ENCODE data around the gene LY6G6C. TPM values are rescaled to one million over a fixed set of nuclear protein-coding genes. Genes with fewer than 3 reads are reported as not detected.

Gene LY6G6C
- total and polyA plus RNA-seq, 2 of the 4 experiments (the other 2 are of a cell fraction): not detected

DNA sequence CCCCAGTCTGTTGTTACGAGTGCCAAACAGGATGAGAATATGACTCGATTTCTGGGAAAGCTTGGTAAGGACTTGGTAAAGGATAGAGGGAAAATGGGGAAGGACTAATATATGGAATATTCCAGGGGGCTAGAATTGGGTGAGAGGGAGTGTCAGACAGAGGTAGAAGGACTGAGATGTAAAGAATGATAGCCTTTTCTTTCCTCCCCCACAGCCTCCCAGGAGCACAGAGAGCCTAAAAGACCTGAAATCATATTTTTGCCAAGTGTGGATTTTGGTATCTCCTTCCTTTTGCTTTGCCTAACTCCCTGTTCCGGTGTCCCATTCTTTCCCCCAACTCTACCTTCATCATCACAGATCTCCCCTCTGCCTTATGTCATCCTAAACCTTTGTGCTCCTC lies 21.3 kb upstream of the LY6G6C start:
- Histone ChIP-seq H3K4me1 (ENCODE audit: control insufficient read depth, insufficient read depth, low read length) (peaks cover 5% of the 10 kb centered on the region), H3K23ac (ENCODE audit: low read depth, low read length) (no peak overlapping the region), H3K18ac (ENCODE audit: low read depth, low read length) (no peak overlapping the region), H4K20me1 (ENCODE audit: insufficient read depth, low read length) (no peaks in the 10 kb centered on the region), H4K5ac (ENCODE audit: low read depth, low read length) (no peak overlapping the region), H4K8ac (ENCODE audit: low read depth in 2 of 2, low read length in 2 of 2) (no peak overlapping the region), H2AK5ac (ENCODE audit: low read depth, low read length) (no peak overlapping the region), H3K4ac (ENCODE audit: low read depth, low read length) (no peak overlapping the region), H3K14ac (replicated peaks; ENCODE audit: low read depth, low read length) (no peak overlapping the region), H2BK120ac (ENCODE audit: low read depth, low read length) (no peak overlapping the region), H2BK15ac (ENCODE audit: low read depth, low read length) (no peak overlapping the region), H3K79me1 (ENCODE audit: low read depth in 1 of 2, low read length in 2 of 2) (peaks cover 6 to 31% of the 10 kb centered on the region in 2 experiments; a peak in 3 of 4 replicates), H3K4me2 (ENCODE audit: low read depth, low read length) (no peak overlapping the region), H3K36me3 (ENCODE audit: control insufficient read depth, insufficient read depth, low read length) (peaks cover 3% of the 10 kb centered on the region), H3K9ac (ENCODE audit: low read depth, low read length) (no peak overlapping the region), H3K56ac (ENCODE audit: extremely low read depth, insufficient read depth, low read length) (no peak overlapping the region), H2AK9ac (replicated peaks; ENCODE audit: low read depth, low read length, poor library complexity) (no peak overlapping the region), H3K9me3 (ENCODE audit: control insufficient read depth, insufficient read depth, low read length) (no peaks in the 10 kb centered on the region), H3K27me3 (ENCODE audit: control insufficient read depth, insufficient read depth, low read length) (no peaks in the 10 kb centered on the region), H3K4me3 (ENCODE audit: insufficient read depth, low read depth, low read length) (no peak overlapping the region), H4K91ac (ENCODE audit: insufficient read depth, low read depth, low read length) (no peak overlapping the region), H2BK20ac (ENCODE audit: low read depth, low read length) (no peak overlapping the region), H3K9me1 (ENCODE audit: insufficient read depth, low read length) (peaks cover 7% of the 10 kb centered on the region), H2BK5ac (ENCODE audit: low read depth, low read length, poor library complexity, severe bottlenecking) (no peak overlapping the region), H3K27ac (ENCODE audit: insufficient read depth, low read length) (no peak overlapping the region), H2AFZ (replicated peaks; ENCODE audit: low read length, poor library complexity) (no peak overlapping the region)
- intact Hi-C loops (cut with micrococcal nuclease) (no loop called here), dilution Hi-C loops (cut with HindIII; ENCODE audit: low sequenced_read_pairs, unreplicated experiment) (no loop called here), in situ Hi-C loops (cut with MboI; ENCODE audit: low sequenced_read_pairs) (no loop called here)
- WGBS, 2 experiments (ENCODE audit: extremely low coverage in 2 of 2, insufficient read length in 1 of 2): 100% methylated on average over 2 of the region's 3 CpGs; no CpG with 5 or more reads in 1 of the 2 experiments
- CTCF ChIA-PET: no interaction called here
- DNase-seq (no peak), ATAC-seq (ENCODE audit: low read depth) (no peak)
- no TSS peak for BruUV-seq (replicated peaks)
- POLR2A ChIA-PET (ENCODE audit: unreplicated experiment): no interaction called here
- TF ChIP-seq MXI1 (IDR thresholded peaks at IDR 0.05; ENCODE audit: borderline replicate concordance, low read depth, low read length) (no peak), CEBPB (IDR thresholded peaks at IDR 0.05; ENCODE audit: low read depth, low read length) (no peak), SMC3 (IDR thresholded peaks at IDR 0.05; ENCODE audit: low read depth, low read length) (no peak), MAZ (IDR thresholded peaks at IDR 0.05; ENCODE audit: borderline replicate concordance, low read depth, low read length) (no peak), CHD1 (IDR thresholded peaks at IDR 0.05; ENCODE audit: low read depth, low read length) (no peak), BHLHE40 (IDR thresholded peaks at IDR 0.05; ENCODE audit: low read depth, low read length) (no peak), FOS (IDR thresholded peaks at IDR 0.05; ENCODE audit: low read depth, low read length) (no peak), NFE2L2 (IDR thresholded peaks at IDR 0.05; ENCODE audit: low read depth, low read length) (no peak)
- TF ChIP-seq, protein P1, sequence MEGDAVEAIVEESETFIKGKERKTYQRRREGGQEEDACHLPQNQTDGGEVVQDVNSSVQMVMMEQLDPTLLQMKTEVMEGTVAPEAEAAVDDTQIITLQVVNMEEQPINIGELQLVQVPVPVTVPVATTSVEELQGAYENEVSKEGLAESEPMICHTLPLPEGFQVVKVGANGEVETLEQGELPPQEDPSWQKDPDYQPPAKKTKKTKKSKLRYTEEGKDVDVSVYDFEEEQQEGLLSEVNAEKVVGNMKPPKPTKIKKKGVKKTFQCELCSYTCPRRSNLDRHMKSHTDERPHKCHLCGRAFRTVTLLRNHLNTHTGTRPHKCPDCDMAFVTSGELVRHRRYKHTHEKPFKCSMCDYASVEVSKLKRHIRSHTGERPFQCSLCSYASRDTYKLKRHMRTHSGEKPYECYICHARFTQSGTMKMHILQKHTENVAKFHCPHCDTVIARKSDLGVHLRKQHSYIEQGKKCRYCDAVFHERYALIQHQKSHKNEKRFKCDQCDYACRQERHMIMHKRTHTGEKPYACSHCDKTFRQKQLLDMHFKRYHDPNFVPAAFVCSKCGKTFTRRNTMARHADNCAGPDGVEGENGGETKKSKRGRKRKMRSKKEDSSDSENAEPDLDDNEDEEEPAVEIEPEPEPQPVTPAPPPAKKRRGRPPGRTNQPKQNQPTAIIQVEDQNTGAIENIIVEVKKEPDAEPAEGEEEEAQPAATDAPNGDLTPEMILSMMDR (conservative IDR thresholded peaks at IDR 0.05; ENCODE audit: low read depth, low read length): no peak
- TF ChIP-seq, protein P2, sequence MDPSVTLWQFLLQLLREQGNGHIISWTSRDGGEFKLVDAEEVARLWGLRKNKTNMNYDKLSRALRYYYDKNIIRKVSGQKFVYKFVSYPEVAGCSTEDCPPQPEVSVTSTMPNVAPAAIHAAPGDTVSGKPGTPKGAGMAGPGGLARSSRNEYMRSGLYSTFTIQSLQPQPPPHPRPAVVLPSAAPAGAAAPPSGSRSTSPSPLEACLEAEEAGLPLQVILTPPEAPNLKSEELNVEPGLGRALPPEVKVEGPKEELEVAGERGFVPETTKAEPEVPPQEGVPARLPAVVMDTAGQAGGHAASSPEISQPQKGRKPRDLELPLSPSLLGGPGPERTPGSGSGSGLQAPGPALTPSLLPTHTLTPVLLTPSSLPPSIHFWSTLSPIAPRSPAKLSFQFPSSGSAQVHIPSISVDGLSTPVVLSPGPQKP (IDR thresholded peaks at IDR 0.05; ENCODE audit: borderline replicate concordance, low read depth, low read length): no peak
- TF ChIP-seq, protein P3, sequence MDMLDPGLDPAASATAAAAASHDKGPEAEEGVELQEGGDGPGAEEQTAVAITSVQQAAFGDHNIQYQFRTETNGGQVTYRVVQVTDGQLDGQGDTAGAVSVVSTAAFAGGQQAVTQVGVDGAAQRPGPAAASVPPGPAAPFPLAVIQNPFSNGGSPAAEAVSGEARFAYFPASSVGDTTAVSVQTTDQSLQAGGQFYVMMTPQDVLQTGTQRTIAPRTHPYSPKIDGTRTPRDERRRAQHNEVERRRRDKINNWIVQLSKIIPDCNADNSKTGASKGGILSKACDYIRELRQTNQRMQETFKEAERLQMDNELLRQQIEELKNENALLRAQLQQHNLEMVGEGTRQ (IDR thresholded peaks at IDR 0.05; ENCODE audit: low read depth, low read length): no peak
